Brain microvascular endothelial cell (primary cell): Measurements from ENCODE around the gene NSFL1C.
A peak's percentile ranks its signal among the peaks of the same experiment; 100 is the strongest.

Experiments
- DNase-seq: peaks from one replicate; pipeline ENCODE4 v3.0.0-alpha.2; 2020
- H3K27ac ChIP-seq: fragments of 250-450 bp; sonication (Bioruptor Pico); 2 replicates; pipeline ENCODE4 v1.5.1; 2020; ENCODE audit warnings: mild to moderate bottlenecking, moderate library complexity
- H3K27me3 ChIP-seq: fragments of 250-450 bp; sonication (Bioruptor Pico); replicated peaks from 2 replicates; pipeline ENCODE4 v1.5.1; 2020; ENCODE audit warnings: mild to moderate bottlenecking
- H3K36me3 ChIP-seq: fragments of 250-450 bp; sonication (Bioruptor Pico); replicated peaks from 2 replicates; pipeline ENCODE4 v1.5.1; 2020; ENCODE audit warnings: mild to moderate bottlenecking
- H3K4me3 ChIP-seq: 2 replicates; pipeline ENCODE4 v1.5.1; 2011; ENCODE audit warnings: low read depth, mild to moderate bottlenecking, control low read depth, low read length, moderate library complexity
- in situ Hi-C: cut with HindIII; loops from 2 replicates; pipeline ENCODE4 v1.10.0; 2017; ENCODE audit warnings: low sequenced_read_pairs, low pct_ligation_motif_present
- TF ChIP-seq, protein P1 (sequence below): IDR thresholded peaks from 2 replicates; pipeline ENCODE4 v1.5.1; 2011; ENCODE audit warnings: low read depth, mild to moderate bottlenecking, moderate library complexity, low read length, control low read depth, inconsistent platforms; ENCODE audit errors: missing control alignments

The NSFL1C gene

DNA sequence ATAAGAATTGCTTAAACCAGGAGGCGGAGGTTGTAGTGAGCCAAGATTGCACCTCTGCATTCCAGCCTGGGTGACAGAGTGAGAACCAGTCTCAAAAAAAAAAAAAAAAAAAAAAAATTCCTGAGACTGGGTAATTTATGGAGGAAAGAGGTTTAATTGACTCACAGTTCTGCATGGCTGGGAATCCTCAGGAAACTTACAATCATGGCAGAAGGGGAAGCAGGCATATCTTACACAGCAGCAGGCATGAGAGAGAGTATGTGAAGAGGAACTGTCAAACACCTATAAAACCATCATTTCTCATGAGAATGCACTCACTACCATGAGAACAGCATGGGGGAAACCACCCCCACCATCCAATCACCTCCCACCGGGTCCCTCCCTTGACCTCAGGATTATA, 72.0 kb downstream of the NSFL1C start:
- Histone ChIP-seq H3K27ac (no peak overlapping the region), H3K36me3 (peaks cover 3% of the 10 kb centered on the region), H3K4me3 (no peak overlapping the region), H3K27me3 (no peaks in the 10 kb centered on the region)
- in situ Hi-C loops: no loop called here
- TF ChIP-seq, protein P1, sequence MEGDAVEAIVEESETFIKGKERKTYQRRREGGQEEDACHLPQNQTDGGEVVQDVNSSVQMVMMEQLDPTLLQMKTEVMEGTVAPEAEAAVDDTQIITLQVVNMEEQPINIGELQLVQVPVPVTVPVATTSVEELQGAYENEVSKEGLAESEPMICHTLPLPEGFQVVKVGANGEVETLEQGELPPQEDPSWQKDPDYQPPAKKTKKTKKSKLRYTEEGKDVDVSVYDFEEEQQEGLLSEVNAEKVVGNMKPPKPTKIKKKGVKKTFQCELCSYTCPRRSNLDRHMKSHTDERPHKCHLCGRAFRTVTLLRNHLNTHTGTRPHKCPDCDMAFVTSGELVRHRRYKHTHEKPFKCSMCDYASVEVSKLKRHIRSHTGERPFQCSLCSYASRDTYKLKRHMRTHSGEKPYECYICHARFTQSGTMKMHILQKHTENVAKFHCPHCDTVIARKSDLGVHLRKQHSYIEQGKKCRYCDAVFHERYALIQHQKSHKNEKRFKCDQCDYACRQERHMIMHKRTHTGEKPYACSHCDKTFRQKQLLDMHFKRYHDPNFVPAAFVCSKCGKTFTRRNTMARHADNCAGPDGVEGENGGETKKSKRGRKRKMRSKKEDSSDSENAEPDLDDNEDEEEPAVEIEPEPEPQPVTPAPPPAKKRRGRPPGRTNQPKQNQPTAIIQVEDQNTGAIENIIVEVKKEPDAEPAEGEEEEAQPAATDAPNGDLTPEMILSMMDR: no peak
- no peak for DNase-seq

DNA sequence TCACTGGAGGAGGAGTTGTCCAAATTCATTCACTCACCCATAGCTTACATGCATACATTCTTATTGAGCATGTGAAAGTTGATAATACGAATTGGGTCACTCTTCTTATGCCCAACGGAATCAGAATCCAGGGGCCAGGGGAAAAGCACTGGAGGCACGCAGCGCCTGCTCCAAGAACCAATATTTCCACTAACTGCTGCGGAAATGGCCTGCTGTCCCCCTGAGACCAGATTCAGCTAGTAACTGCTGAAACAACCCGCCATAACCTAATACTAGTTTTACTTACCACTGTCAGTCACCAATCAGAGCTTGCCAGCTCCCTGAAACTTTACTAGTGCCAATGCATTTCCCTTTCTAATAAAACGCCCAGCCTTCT, 73.2 kb downstream of the NSFL1C start:
- in situ Hi-C loops: no loop called here

GRCh38 chr20:1392693-1393506, 73.7 kb downstream of the NSFL1C start, which contains the start of gene FKBP1A:
TSS of gene FKBP1A (minus strand) at chr20:1393054. CDS start at chr20:1392998, 56 bp downstream.
- Histone ChIP-seq H3K27ac (peak within 1 kb of the TSS; percentile 50), H3K4me3 (peak within 1 kb of the TSS; percentile 82), H3K36me3 (peaks cover 3% of the 10 kb centered on the region), H3K27me3 (no peaks in the 10 kb centered on the region)
- DNase-seq: peak; percentile 69
- in situ Hi-C loops: no loop called here
- TF ChIP-seq, protein P1: no peak

More for the DNA sequence above, 73.2 kb downstream of the NSFL1C start:
- TF ChIP-seq, protein P1: no peak
- H3K4me3 ChIP-seq: peak overlapping the region; percentile 82
- H3K27me3 ChIP-seq: no peaks in the 10 kb centered on the region
- H3K36me3 ChIP-seq: peaks cover 3% of the 10 kb centered on the region
- H3K27ac ChIP-seq: peak overlapping the region; percentile 50
- DNase-seq: no peak

- no peak for DNase-seq
- in situ Hi-C loops: no loop called here
- peak overlapping the region; percentile 38 for H3K27ac ChIP-seq
- peaks cover 3% of the 10 kb centered on the region for H3K36me3 ChIP-seq
- peak overlapping the region; percentile 82 for H3K4me3 ChIP-seq
- TF ChIP-seq, protein P1: no peak
- H3K27me3 ChIP-seq: no peaks in the 10 kb centered on the region
Measured at GRCh38 chr20:1392443-1392692, 74.3 kb downstream of the NSFL1C start.
